SW 1271 (cell line): ENCODE data around the gene LLCFC1.
"Not testable (repeated sequence)": the region's sequence is repeated elsewhere in the genome, so short reads cannot be mapped to it uniquely, and the experiment has no call there.

Experiments used
- DNase-seq, 2 experiments: peaks; one replicate each; lab custom pipeline; 2025; lab: John Stamatoyannopoulos, UW

Gene LLCFC1

DNA sequence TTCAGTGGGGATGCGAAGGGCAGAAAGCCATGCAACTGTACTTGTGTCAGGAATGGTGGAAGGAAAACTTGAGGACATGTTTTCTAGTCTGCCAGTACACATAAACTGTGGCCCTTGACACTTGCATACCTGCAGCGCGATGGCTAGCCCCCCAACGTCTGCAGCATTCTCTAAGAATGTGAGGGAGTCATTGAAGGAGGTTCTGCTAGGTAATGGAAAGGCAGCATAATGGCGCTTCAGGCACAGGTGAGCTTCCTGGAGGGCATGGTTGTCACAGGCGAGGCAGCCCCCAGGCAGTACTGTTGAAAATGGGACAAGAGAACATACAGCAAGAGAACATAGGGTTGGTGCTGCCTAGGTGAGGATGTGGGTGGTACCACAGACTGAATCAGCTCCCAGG lies 3.5 kb downstream of the LLCFC1 start:
- DNase-seq = no peak

DNA sequence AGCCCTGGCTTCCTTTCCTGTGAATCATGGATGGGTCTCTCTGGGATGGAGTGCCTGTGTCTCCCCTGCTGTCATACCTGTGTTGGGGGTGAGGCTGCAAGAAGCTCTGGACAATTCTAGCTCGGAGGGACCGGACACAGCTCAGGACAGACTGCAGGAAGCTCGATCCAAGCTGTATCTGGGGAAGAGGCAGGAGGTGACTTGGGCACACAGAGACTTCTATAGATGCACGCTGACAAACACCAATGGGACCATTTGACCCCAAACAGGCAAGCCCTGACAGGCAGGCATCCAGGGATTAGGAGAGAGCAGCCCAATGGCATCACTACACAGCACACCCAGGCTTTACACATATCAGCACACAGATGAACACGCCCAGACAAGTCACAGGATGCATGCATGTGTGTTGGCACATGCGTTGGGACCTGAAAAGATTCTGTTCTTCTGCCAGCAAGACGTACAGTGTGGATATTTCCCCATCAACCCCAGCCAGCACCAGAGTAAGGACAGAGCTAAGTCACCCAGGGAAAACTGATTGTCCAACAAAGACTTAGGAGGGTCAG lies 4.5 kb downstream of the LLCFC1 start:
- no peak for DNase-seq

DNA sequence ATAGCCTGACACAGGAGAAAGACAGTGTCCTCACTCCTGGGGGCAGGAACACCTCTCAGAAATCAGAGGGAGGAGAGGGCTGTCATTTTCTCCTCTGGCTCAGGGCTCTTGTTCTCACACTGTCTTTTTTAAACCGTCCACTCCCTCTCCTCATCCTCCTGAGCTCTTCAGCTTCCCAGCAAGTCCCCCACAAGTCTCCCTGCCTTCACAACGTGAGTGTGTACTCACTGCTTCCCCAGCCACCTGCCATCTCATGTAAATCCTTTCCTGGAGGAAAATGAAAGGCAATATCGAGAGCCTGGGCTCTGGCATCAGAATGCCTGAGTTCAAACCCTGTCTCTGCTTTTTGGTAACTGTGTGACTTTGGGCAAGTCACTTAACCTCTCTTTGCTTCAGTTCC lies 5.7 kb downstream of the LLCFC1 start:
- DNase-seq = no peak

DNA sequence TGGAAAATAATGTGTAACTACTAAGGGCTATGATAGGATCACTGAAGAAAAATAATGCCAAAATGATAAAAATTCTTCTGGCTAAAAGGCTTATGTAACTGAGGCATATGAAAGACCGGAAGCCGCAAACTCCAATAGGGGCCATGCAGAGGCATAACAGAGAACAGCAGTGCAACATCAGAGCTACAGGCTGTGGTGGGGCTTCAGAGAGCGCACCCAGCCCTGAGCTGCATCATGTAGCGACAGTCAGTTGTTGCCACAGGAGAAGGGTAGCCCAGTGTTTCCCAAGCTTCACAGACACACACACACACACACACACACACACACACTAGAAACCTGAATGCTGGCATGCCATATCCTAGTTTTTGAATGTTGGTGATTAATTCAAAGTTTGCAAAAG lies 9.3 kb downstream of the LLCFC1 start:
- DNase-seq = no peak

DNA sequence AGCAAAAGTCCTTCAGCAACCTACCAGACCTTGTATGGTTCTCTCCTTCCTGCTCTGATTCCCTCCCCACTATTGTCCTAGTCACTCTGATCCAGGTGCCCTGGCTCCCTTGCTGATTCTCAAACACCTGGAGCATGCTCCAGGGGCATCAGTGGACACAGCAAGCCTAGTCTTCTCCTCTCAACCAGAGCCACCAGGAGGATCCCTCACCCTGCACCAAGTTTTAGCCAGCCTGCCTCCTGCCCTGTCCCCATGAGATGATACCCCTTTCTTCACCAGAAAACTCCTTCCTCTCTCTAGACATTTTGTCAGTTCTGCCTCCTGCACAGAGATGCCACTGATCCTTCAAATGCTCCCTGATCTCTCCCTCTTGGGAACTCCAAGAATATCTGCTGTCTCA lies 11.0 kb downstream of the LLCFC1 start:
- DNase-seq = no peak

DNA sequence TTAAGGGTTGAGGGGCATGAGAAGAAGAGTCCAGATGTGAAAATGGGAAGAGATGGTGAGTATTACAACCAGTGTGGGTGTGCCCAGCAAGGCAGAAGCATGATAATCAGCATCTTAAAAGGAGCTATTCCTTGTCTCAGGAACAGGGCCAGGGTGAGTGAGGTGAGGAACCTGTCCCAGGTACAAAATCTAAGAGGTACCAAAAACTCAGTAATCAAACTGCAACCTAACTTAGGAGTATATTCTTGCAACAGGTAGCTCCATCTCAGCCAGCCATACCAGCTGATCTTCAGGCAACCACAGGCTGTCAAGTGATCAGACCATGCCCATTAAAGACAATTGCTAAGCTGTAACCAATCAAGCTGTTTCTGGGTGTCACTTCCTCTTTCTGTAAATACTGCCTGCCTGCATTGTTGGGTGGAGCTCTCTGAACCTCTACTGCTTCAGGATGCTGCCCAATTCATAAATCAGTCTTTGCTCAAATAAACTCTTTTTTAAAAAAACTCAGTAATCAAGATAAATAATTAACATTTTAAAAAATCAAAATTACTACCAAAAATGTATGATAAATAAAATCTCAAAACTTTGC lies 15.5 kb downstream of the LLCFC1 start:
- no peak for DNase-seq

DNA sequence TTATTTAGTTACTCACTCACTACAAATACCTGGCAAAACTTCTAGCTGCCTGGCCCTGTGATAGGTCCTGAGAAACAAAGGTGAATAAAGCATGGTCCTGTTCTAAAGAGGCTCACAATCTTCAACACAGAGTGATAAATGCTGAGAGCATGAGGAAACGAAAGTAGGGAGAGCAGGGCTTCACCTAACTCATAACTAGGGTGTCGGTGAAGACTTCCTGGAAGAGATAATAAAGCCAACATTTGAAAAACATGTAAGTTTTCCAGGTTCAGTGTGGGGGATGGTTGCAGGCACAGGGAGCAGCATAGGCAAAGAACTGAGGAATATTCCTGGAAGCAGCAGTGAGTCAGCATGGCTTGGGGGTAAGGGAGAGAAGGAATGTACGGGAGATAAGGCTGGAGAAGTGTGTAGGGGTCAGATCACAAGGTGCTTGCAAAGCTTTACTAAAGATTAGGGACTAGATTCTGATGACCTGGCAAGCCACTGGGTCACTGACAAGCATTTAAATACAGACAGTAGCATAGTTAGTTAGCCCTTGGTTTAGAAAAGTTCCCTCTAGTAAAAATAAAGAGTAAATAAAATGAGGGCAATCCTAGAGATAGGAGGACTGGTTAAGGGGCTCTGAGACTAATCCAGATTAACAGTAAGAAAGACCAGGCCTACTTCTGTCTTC lies 17.8 kb downstream of the LLCFC1 start:
- no peak for DNase-seq

DNA sequence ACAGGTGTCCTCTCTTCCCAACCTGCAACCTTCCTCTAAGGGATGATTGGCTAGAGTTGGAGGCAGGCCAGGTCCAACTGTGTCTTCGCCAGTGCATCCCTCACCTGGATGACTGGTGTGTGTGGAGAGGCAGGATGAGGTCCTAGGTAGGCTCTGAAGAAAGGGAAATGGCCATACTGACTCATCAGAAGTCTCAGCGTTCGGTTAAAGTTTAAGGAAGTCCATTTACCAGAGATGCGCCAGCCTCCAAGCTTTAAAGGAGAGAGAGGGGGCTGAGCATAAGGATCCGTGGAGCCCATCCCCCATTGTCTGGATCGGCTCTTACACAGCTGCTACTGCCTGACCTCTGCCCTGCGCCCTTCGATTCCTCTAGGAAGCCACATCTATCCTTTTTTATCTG lies 18.4 kb downstream of the LLCFC1 start:
- no peak for DNase-seq

DNA sequence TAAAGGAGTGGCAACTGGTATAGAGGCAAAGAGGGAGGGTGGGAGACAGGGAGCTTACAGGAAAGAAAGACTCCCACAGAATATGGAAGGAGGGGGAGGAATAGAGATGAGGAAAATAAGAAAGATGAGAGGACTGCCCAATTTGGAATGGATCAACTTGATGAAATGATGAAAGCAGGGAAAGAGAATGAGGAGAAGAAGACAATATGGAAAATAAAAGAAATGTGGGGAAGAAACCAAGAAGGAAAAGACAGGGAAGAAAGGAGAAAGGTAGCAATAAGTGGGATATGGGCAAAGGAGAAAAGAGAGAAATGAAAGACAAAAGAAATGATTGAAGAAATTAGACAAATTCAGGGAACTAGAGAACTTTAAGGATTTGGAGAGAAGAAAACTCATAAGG lies 19.9 kb downstream of the LLCFC1 start:
- DNase-seq = no peak

DNA sequence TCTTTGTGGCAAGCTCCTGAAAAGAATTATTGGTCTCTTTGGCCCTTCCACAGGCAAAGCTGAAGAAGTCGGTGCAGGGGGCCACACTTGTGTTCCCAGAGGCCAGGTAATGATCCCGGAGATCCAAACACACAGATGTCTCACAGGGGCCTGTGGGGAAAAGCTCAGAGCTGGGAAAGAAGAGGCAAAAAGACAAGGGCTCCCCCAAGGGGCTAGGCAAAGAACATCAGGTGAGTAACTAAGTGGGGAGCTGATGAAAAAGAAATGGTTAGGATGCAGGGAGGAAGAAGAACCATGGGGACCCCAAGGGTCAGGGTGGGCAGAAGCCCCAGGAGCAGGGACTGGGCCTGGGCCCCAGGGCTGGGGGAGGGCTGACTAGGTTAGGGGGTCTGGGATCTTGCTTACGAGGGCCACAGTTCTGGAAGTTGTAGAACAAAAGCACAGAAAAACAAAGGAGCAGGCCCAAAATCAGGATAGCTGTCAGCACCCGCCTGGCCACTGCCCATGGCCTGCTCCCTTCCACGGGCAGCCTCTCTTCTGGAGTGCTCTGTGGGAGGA lies 21.8 kb downstream of the LLCFC1 start:
- DNase-seq = no peak

DNA sequence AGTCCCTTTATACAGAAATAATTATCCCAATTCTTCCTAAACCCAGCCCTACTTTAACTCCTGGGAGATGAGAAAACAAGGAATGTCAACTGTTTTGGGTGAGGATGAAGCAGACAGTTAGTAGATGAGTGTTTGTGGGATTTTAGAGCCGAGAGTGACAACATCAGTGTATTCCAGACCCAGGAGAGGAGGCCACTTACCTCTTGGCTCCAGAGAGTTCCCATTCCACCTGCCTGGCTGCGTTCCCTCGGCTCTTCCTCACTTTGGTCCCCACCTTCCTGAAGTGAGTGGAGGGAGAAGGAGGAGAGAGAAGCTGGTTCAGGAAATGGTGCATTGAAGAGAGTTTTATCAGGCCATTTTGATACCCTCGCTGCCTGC lies 22.3 kb downstream of the LLCFC1 start:
- no peak for DNase-seq

DNA sequence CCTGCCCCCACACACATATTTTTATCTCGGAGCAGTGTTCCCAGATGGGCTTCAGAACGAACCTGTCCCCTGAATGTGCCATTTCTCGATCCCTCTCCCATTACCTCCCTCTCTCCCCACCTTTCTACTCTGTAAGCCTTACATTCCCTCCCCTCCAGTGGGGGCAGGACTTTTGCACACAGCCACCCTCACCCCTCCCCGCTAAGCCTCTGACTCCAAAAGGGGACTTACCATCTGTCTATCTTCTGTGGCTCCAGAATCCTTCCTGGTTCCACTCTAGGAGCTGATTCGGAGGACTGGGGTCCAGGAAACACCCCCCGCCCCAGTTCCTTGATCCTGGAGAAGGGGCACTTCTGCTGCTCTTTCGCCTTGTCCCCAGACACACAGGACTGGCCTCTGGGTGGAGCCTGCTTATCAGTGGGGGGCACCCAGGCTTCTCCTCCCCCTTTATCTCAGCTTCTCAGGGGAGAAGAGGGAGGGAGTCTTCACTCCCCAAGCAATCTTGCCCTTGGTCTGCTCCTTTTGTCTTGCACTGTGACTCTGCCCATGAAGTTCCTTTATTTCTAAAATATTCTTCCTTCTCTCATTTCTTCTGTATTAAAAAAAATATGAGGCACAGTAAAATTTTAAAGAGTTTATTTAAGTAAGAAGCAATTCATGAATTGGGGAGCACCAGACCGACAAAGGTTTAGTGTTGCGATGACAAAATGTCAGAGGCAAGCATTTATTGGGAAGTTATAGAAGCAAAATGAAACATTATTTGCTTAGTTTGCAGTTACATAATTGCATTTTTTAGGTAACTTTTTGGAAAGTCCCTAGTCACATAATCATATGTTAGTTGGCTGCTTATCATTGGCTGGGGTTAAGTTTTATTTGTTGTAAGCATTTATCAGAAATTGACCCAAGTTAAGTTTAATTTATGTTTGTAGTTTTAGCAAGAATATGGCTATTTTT lies 23.0 kb downstream of the LLCFC1 start, which contains the start of gene KEL:
TSS of gene KEL (minus strand) at position 391 of the 954 bp plus-strand sequence. CDS start at position 234, 157 bp downstream.
- no peak for DNase-seq

DNA sequence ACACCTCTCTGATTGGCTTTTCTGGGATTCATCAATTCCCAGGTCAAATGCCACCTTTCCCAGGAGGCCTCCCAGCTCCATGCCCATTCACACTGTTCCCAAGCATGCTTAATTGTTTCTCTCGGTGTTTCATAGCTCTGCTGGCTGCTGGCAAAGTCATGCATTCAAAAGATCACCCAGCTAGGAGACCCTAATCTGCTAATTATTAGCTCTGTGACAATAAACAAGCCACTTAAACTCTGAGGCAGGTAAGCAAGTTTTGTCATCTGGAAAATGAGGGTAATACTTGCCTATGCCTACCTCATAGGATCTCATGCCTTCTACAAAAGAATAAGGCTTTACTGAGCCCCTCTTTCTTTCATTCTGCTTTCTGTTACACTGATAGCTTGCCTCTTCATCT lies 23.7 kb downstream of the LLCFC1 start:
- no peak for DNase-seq

DNA sequence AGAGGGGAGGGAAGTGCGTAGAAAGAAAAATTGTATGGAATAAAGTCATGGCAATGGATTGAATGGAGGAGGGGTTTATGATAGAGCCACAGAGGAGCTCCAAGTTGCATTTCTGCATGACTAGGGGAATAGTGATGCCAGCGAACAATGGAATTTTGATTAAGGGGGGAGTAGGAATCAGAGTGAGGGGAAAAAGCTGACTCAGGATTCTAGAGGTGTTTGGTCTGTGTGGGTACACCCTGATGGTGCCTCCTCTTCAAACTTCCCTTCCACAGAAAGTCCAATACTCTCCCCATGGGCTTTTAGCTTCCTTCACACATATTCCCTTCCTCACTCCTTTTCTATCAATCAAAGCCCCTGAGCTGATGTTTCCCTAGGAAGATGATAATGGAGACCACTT lies 24.7 kb downstream of the LLCFC1 start:
- no peak for DNase-seq

DNA sequence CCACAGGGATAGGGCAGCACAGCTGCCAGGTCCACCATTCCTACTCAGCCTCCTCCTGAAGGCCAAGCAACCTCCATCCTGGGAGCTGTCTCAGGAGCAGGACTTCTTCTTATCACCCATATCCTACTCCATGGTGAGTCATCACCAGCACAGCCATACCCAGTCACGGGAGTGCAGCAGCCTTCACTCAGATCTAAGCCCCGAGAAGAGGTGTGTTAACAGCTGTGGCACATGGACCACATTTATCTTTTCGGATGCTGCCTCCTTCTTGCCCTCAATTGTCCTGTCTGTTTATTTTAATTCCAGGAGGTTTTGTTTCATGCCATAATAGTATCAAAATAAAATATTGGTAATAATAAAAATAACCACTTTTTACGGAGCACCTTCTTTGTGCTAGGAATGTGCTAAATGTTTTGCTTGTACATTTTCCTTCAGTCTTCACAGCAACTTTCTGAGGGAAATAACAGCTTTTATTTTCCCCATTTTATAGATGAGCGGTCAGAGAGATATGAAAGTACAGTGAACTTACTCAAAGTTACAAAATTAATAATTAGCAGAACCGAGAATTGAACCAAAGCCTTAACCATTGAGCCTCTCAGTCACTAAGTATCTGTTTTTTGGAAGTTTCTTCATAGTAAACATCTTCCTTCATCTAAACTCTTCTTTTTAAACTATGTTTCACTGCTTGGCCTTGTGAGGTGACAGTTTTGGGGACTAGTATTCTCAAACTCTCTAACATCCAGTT lies 25.4 kb downstream of the LLCFC1 start:
- DNase-seq = no peak

DNA sequence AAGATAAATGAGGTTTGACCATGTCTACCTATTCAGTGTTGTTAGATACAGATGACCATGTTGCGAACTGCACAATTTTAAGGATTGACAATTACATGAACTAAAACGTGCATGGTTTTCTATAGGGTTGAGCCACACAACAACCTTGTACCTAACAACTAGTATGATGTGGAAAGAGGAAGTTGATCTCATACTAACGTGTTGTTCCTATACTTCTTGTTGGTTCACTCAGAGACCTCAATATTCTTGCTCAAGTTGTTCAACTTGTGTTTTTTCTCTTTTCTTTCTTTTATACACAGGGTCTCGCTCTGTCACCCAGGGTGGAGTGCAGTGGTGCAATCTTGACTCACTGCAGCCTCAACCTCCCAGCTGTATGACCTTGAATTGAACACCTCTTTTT lies 28.9 kb downstream of the LLCFC1 start:
- DNase-seq = no peak

DNA sequence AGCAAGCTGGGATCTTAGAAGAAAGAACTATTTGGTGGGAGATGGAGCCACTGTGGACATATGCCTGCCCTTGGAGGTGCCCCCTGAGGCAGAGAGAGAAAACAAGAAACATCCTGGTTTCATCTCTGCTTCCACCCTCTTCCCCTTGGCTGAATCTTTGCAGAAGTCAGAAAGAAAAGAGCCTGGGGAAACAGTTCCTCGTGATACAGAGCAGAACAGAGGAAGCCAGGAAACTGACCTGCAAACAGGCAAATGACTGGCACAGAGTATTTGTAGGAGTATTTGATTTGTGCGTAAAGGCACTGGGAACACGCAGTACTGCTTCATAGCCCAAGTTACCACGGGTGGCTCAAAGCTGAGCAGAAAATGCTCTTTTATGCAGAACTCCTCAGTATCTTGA lies 29.9 kb downstream of the LLCFC1 start:
- no peak for DNase-seq

DNA sequence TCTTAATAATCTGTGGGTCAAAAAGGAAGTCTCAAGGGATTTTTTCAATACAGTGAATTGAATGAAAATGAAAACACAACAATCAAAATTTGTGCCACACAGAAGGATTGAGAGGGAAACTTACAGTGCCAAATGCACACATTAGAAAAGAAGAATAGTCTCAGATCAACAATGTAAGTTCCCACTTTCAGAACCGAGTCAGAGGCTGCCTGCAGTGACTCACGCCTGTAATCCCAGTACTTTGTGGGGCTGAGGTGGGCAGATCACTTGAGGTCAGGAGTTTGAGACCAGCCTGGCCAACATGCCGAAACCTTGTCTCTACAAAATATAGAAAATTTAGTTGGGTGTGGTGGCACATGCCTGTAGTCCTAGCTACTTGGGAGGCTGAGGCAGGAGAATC lies 35.3 kb downstream of the LLCFC1 start:
- no peak for DNase-seq

DNA sequence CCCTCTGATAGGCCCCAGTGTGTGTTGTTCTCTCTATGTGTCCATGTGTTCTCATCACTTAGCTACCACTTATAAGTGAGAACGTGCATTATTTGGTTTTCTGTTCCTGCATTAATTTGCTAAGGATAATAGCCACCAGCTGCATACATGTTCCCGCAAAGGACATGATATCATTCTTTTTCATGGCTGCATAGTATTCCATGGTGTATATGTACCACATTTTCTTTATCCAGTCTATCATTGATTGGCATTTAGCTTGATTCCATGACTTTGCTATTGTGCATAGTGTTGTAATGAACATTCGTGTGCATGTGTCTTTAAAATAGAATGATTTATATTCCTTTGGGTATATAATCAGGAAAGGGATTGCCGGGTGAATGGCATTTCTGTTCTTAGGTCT lies 39.1 kb downstream of the LLCFC1 start:
- DNase-seq = not testable (repeated sequence)

DNA sequence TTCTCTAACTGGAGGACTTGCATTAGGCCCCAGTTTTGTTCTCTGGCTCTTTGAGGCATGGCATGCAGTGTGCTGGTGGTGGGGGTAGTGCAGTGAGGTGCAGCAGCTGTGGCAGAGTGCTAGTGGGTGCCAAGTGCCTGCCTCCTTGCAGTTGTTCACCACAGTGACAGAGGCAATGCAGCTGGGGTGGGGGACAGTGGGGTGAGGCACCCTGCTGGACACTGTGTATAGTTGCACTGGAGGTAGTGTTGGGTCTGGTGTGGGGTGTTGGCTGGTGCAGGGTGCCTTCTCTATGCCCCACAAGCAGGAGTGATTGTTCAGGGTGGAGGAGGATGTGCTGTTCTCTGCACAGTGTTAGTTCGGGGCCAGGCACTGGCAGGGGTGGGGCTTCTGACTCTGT lies 44.5 kb downstream of the LLCFC1 start:
- DNase-seq = no peak

DNA sequence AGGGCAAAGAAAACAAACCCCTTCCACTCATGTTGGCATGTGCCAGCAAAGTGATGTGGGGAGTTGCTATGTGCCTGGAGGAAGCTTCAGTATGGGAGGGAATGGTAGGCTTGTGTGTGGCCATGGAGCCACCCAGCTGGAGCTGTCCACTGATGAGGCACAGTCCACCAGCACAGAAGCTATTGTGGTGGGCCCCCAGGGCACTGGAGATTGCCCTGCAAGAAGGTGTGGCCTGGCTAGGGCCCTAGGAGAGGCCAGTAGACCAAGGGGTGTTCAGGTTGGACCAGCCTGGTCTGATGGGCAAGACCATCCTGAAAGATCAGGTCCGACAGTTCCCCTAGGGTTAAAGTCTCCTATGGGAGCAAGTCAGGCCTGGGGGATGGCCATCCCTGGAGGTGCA lies 45.0 kb downstream of the LLCFC1 start:
- no peak for DNase-seq
